Activated CD4-positive, alpha-beta T cell treated with anti-CD3 and anti-CD28 coated beads for 36 hours (primary cell): ENCODE results near the gene SYNRG. TPM values are rescaled to one million over a fixed set of nuclear protein-coding genes. Genes with fewer than 3 reads are reported as not detected.
A peak's percentile ranks its signal among the peaks of the same experiment; 100 is the strongest.

Experiments
- ATAC-seq: fragments of 200-7000 bp; cut with Tn5 transposase; one replicate; pipeline ENCODE4 v1.10.0; 2021; ENCODE audit warnings: mild to moderate bottlenecking, moderate library complexity
- CTCF ChIA-PET: fragments of 350-600 bp; sonication (Branson Sonifier 250); formaldehyde crosslinking; loops from one replicate; lab custom pipeline; 2021; ENCODE audit warnings: antibody characterized with exemption; lab: Charles Lee
- POLR2A ChIA-PET: fragments of 350-600 bp; sonication (Branson Sonifier 250); formaldehyde crosslinking; loops from one replicate; lab custom pipeline; 2021; ENCODE audit warnings: antibody characterized with exemption, inconsistent platforms; lab: Charles Lee
- DNase-seq: peaks from one replicate; pipeline ENCODE4 v3.0.0-alpha.2; 2020
- H3K27ac Mint-ChIP-seq: one replicate; pipeline ENCODE4 v1.8.0; 2021; ENCODE audit warnings: mixed read lengths
- H3K27me3 Mint-ChIP-seq: one replicate; pipeline ENCODE4 v1.8.0; 2021; ENCODE audit warnings: mixed read lengths
- H3K36me3 Mint-ChIP-seq: one replicate; pipeline ENCODE4 v1.8.0; 2021; ENCODE audit warnings: low read depth, mixed read lengths
- H3K4me1 Mint-ChIP-seq: one replicate; pipeline ENCODE4 v1.8.0; 2021; ENCODE audit warnings: mixed read lengths
- H3K4me3 Mint-ChIP-seq: one replicate; pipeline ENCODE4 v1.8.0; 2021; ENCODE audit warnings: mild to moderate bottlenecking, moderate library complexity, mixed read lengths
- H3K9me3 Mint-ChIP-seq: one replicate; pipeline ENCODE4 v1.8.0; 2021; ENCODE audit warnings: low read depth, mixed read lengths
- intact Hi-C, 2 experiments: fragments of 100-400 bp; cut with DNase I in 1 of 2; cut with micrococcal nuclease in 1 of 2; formaldehyde crosslinking; loops; one replicate each; pipeline versions ENCODE4 v1.14.2 to v1.15.1; 2022 to 2024; cut with DNase I, micrococcal nuclease
- total RNA-seq, 2 experiments: library from RNA; stranded (reverse); gene quantifications; one replicate each; pipeline ENCODE4 v1.2.3, GENCODE V29; 2021

The SYNRG gene, protein sequence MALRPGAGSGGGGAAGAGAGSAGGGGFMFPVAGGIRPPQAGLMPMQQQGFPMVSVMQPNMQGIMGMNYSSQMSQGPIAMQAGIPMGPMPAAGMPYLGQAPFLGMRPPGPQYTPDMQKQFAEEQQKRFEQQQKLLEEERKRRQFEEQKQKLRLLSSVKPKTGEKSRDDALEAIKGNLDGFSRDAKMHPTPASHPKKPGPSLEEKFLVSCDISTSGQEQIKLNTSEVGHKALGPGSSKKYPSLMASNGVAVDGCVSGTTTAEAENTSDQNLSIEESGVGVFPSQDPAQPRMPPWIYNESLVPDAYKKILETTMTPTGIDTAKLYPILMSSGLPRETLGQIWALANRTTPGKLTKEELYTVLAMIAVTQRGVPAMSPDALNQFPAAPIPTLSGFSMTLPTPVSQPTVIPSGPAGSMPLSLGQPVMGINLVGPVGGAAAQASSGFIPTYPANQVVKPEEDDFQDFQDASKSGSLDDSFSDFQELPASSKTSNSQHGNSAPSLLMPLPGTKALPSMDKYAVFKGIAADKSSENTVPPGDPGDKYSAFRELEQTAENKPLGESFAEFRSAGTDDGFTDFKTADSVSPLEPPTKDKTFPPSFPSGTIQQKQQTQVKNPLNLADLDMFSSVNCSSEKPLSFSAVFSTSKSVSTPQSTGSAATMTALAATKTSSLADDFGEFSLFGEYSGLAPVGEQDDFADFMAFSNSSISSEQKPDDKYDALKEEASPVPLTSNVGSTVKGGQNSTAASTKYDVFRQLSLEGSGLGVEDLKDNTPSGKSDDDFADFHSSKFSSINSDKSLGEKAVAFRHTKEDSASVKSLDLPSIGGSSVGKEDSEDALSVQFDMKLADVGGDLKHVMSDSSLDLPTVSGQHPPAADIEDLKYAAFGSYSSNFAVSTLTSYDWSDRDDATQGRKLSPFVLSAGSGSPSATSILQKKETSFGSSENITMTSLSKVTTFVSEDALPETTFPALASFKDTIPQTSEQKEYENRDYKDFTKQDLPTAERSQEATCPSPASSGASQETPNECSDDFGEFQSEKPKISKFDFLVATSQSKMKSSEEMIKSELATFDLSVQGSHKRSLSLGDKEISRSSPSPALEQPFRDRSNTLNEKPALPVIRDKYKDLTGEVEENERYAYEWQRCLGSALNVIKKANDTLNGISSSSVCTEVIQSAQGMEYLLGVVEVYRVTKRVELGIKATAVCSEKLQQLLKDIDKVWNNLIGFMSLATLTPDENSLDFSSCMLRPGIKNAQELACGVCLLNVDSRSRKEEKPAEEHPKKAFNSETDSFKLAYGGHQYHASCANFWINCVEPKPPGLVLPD (N-terminal part only)
- 10 to 100 TPM; 39.0 to 46.7 TPM for total RNA-seq

DNA sequence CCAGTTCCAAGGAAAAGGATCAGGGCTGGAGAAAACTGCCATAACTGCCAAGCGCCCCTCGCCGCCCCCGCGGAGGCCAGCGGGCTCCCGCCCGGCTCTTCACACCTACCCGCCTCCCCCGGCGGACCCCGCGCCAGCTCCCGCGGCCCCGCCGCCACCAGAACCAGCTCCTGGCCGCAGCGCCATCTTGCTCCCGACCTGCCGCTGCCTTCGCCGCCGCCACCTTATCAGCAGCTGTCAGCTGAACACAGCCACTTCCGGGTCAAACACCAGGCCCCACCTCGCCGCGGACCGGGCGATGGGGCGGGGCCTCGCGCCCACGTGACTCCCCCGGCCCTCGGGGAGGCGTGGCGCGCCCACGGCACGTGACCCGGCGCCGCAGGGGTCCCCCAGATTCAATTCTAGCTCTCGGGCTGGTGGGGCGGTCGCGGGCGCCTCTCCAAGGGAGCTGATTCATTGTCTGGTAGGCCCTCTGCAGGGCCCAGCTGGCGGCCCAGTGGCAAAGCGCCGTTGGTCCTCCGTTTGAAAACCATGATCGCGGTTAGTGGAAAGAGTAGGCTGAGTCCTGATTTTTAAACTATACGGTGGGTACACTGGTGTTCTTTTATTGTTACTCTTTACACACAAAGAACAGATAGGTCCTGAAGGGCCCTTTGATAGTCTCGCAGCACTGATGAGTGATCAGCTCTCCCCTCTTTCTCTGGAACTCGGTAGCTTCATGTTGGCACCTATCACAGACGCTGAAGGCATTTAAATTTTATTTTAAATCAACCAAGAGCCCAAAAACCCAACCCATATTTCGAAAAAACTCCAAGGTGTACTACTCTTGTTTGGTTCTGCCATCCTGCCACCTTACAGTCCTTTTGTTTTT, at the start of gene SYNRG:
TSS of gene SYNRG (minus strand) at position 249 of the 871 bp plus-strand sequence. CDS start at position 186, 63 bp downstream.
- peak; percentile 96 for DNase-seq
- H3K9me3 Mint-ChIP-seq, result no peaks in the 10 kb centered on the region
- peak; percentile 82 for ATAC-seq
- peaks cover 37% of the 10 kb centered on the region for H3K4me1 Mint-ChIP-seq
- no peaks in the 10 kb centered on the region for H3K27me3 Mint-ChIP-seq
- CTCF ChIA-PET, result interaction anchor here (0.5 to 5.0 kb wide), 11 partner anchors 10 to 1628 kb away, joined by 3 to 22 read pairs (median 4); no protein-coding TSS in a partner anchor
- peaks cover 19% of the 10 kb centered on the region for H3K36me3 Mint-ChIP-seq
- intact Hi-C loops, result loop anchor here (1.0 to 5.0 kb wide), 20 partner anchors 33 to 1288 kb away; partner anchors contain the start of genes DDX52 (in 2 of the 2), ACACA (in 1 of the 2), DUSP14 (in 1 of the 2) and MRM1 (in 1 of the 2)
- H3K4me3 Mint-ChIP-seq, result peak within 1 kb of the TSS; percentile 85
- peak within 1 kb of the TSS; percentile 98 for H3K27ac Mint-ChIP-seq
- POLR2A ChIA-PET, result interaction anchor here (0.5 to 1.2 kb wide), 10 partner anchors 10 to 949 kb away, joined by 3 to 7 read pairs (median 5); no protein-coding TSS in a partner anchor

DNA sequence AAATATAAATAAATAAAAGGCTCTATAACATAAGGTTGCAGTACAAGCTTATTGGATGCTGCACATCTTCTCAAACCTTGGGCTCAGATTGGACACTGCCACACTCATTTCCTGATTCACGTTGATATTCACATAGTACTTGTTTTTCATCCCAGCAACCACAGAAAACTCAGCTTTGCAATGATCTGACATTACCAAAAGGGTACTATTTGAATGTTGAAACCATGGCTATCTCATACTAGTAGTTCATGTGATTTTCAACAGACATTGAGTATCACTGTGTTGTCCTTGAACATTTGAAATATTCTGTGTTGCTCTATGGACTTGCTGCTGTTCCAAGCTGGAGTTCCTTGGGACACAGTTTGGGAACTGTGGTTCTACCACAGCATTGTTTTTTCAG, 48.0 kb upstream of the SYNRG start:
- CTCF ChIA-PET, result interaction anchor here (0.7 to 0.9 kb wide), 2 partner anchors 45 to 93 kb away, joined by 3 read pairs; no protein-coding TSS in a partner anchor

DNA sequence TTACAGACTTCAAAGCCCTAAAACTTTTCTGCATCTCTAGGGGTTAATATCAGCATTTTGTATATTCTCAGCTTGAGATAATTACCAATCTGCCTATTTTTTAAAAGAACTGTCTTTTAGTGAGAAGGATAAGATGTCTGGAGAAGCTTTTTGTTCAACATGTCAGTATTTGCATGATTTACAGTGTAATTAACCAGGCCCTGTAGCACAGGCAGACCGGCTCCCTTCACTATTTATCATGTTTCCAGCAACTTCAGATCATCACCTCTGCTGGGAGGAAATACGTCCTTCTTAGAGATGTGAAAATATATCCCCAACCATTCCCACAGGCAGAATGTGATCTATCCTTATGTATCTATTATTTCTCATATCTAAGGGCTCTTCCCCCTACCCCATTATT, 42.6 kb upstream of the SYNRG start:
- intact Hi-C loops, result no loop called here
- no peak for DNase-seq
- H3K4me3 Mint-ChIP-seq, result no peak overlapping the region
- ChIA-PET CTCF (interaction anchor here (0.7 kb wide), 1 partner anchor 75 kb away, joined by 3 read pairs; no protein-coding TSS in a partner anchor), POLR2A (no interaction called here)
- H3K27me3 Mint-ChIP-seq, result peaks cover 23% of the 10 kb centered on the region
- ATAC-seq, result no peak
- H3K36me3 Mint-ChIP-seq, result no peaks in the 10 kb centered on the region
- no peak overlapping the region for H3K27ac Mint-ChIP-seq
- H3K4me1 Mint-ChIP-seq, result no peaks in the 10 kb centered on the region
- H3K9me3 Mint-ChIP-seq, result no peaks in the 10 kb centered on the region

More for the DNA sequence above, 48.0 kb upstream of the SYNRG start:
- Mint-ChIP-seq H3K36me3 (no peaks in the 10 kb centered on the region), H3K27ac (no peak overlapping the region), H3K27me3 (peaks cover 2% of the 10 kb centered on the region), H3K9me3 (no peaks in the 10 kb centered on the region), H3K4me1 (no peaks in the 10 kb centered on the region), H3K4me3 (no peak overlapping the region)
- POLR2A ChIA-PET, result no interaction called here
- no peak for ATAC-seq
- intact Hi-C loops, result loop anchor here in 1 of 2 experiments (5.0 kb wide), 1 partner anchor 85 kb away; no protein-coding TSS in a partner anchor
- DNase-seq, result no peak

DNA sequence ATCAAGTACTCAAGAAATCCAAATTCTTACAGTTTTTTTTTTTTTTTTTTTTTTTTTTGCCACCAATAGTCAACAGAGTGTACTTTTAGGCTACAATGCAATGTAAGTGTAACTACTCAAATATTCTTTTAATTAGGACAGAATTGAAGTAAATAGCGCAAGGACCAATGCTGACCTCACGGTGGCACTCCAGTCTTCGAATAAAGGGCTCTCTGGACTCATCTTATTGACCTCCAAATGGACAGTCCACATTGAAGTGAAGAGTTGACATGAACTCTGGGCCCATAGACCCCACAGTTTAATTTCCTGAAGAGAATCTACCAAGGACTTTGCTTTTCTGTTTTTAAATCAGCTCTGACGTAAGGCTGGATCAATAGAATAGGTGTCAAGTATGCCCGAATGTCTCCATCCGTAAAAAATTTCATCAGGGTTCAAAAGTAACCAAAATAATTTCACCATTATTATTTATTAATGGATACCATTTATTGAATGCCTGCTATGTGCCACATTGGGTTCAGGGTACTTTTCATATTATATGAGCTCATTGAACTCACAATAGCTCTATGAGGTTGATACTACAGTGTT, 41.3 kb upstream of the SYNRG start:
- intact Hi-C loops, result no loop called here
- DNase-seq, result peak; percentile 10
- no peak overlapping the region for H3K4me3 Mint-ChIP-seq
- no peaks in the 10 kb centered on the region for H3K9me3 Mint-ChIP-seq
- H3K4me1 Mint-ChIP-seq, result no peaks in the 10 kb centered on the region
- no peak overlapping the region for H3K27ac Mint-ChIP-seq
- no peaks in the 10 kb centered on the region for H3K36me3 Mint-ChIP-seq
- H3K27me3 Mint-ChIP-seq, result peaks cover 33% of the 10 kb centered on the region
- no peak for ATAC-seq
- ChIA-PET CTCF (interaction anchor here (0.7 to 1.4 kb wide), 6 partner anchors 18 to 166 kb away, joined by 3 to 5 read pairs (median 4); no protein-coding TSS in a partner anchor), POLR2A (interaction anchor here (0.6 kb wide), 1 partner anchor 24 kb away, joined by 4 read pairs; no protein-coding TSS in a partner anchor)

DNA sequence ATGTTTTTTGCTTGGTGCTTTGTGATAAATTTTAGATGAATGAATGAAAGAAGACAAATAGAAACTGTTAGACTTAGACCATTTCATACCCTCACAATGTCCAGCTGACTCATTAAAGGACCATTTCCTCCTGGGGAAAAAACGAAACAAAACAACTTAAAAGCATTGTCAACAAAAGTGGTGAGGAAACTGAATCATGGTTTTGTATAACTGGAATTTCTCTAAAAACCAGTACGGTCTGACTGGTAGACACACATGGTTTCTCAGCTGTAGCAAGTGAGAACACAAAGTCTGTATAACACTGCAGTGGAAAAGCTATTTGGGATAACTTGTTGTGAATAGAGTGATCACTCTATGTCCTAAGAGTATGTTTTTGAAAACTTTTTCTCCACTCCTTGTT, 39.3 kb upstream of the SYNRG start:
- Mint-ChIP-seq H3K4me1 (peaks cover 4% of the 10 kb centered on the region), H3K9me3 (no peaks in the 10 kb centered on the region), H3K27me3 (peaks cover 38% of the 10 kb centered on the region), H3K36me3 (no peaks in the 10 kb centered on the region), H3K27ac (no peak overlapping the region), H3K4me3 (no peak overlapping the region)
- CTCF ChIA-PET, result interaction anchor here (0.5 kb wide), 1 partner anchor 122 kb away, joined by 3 read pairs; no protein-coding TSS in a partner anchor
- no peak for DNase-seq
- intact Hi-C loops, result no loop called here
- no peak for ATAC-seq
- POLR2A ChIA-PET, result no interaction called here

DNA sequence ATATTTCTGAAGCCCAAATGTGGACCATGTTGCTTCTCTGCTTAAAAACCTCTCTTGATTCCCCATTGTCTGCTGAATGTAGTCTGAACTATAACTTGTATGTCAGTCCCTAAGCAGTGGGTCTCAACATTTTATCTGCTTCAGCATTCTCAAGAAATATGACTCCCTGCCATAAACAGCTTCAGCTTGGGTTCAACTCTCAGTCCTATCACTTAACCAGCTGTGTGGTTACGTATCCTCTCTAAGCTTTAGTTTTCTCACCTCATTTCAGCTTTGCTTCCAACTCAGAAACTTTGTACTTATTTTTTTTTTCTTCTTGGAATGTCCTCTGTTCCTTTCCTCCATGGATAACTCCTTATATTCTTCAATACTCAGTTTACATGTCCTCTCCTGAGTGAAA, 38.6 kb upstream of the SYNRG start:
- intact Hi-C loops, result no loop called here

DNA sequence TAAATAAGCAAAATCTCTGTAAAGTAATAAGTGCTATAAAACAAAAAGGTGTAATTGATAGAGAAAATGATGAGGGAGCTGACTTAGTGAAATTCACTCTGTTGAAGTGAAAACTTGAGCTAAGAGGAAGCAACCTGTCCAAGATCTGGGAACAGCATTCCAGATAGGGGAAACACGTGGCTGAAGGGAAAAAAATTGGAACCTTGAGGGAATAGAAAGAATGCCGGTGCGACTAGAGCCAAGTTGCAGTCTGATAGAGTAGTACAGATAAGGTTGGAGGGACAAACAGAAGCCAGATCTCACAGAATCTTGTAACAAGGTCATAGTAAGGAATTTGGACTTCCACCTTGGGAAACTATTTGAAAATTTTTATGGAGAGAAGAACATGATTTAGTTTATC, 34.7 kb upstream of the SYNRG start:
- POLR2A ChIA-PET, result no interaction called here
- ATAC-seq (no peak), DNase-seq (no peak)
- Mint-ChIP-seq H3K9me3 (no peaks in the 10 kb centered on the region), H3K4me3 (peak overlapping the region; percentile 94), H3K36me3 (peaks cover 24% of the 10 kb centered on the region), H3K4me1 (peaks cover 25% of the 10 kb centered on the region), H3K27ac (no peak overlapping the region), H3K27me3 (peaks cover 25% of the 10 kb centered on the region)
- intact Hi-C loops, result loop anchor here (1.0 to 5.0 kb wide), 6 partner anchors 35 to 696 kb away; partner anchors contain the start of genes SYNRG (in 2 of the 2) and AATF (in 1 of the 2)
- CTCF ChIA-PET, result interaction anchor here (1.1 kb wide), 1 partner anchor 173 kb away, joined by 3 read pairs; no protein-coding TSS in a partner anchor

More for the DNA sequence above, 38.6 kb upstream of the SYNRG start:
- Mint-ChIP-seq H3K36me3 (peaks cover 1% of the 10 kb centered on the region), H3K4me1 (peaks cover 4% of the 10 kb centered on the region), H3K9me3 (no peaks in the 10 kb centered on the region), H3K27me3 (peaks cover 38% of the 10 kb centered on the region), H3K4me3 (no peak overlapping the region), H3K27ac (no peak overlapping the region)
- ChIA-PET CTCF (interaction anchor here (0.6 kb wide), 1 partner anchor 156 kb away, joined by 3 read pairs; no protein-coding TSS in a partner anchor), POLR2A (no interaction called here)
- no peak for DNase-seq
- no peak for ATAC-seq

DNA sequence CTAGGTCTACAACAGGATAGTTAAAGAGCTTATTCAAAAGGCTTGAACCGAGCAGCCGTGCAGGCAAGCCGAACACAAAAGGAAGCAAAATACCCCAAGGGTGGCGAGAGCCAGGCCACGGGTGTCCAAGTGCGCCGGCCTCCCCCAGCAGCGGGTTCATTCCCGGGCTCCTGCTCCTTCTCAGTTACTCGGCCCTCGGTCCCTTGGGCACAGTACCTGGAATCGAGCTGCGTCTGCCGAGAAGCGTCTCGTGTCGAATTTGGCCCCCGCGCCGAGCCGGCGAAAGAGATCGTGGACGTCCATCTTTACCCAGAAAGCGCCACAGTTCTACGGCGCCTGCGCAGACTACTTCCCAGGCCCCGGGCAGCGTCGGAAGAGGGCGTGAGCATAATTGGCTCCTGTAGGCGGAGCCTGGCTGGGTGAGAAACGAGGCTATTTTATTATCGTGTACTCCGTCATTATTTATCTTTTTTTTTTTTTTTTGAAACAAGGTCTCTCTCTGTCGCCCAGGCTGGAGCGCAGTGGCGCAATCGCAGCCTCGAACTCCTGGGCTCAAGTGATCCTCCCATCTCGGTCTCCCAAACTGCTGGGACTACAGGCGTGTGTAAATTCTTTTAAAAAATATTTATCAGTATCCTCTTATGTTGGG, 34.0 kb upstream of the SYNRG start, which contains the start of gene DDX52:
TSS of gene DDX52 (minus strand) at position 329 of the 649 bp plus-strand sequence. CDS start at position 303, 26 bp downstream.
- peak within 1 kb of the TSS; percentile 94 for H3K4me3 Mint-ChIP-seq
- intact Hi-C loops, result loop anchor here (1.0 to 5.0 kb wide), 6 partner anchors 34 to 695 kb away; partner anchors contain the start of genes SYNRG (in 2 of the 2) and AATF (in 1 of the 2)
- CTCF ChIA-PET, result interaction anchor here (0.6 to 1.1 kb wide), 3 partner anchors 173 to 229 kb away, joined by 3 read pairs; no protein-coding TSS in a partner anchor
- peak within 1 kb of the TSS; percentile 91 for H3K27ac Mint-ChIP-seq
- H3K4me1 Mint-ChIP-seq, result peaks cover 25% of the 10 kb centered on the region
- DNase-seq (peak; percentile 93), ATAC-seq (peak; percentile 99)
- H3K36me3 Mint-ChIP-seq, result peaks cover 25% of the 10 kb centered on the region
- H3K9me3 Mint-ChIP-seq, result no peaks in the 10 kb centered on the region
- POLR2A ChIA-PET, result interaction anchor here (0.5 kb wide), 1 partner anchor 291 kb away, joined by 3 read pairs; no protein-coding TSS in a partner anchor
- peaks cover 24% of the 10 kb centered on the region for H3K27me3 Mint-ChIP-seq
